Subcutaneous adipose tissue (tissue), 4 donors: ENCODE measurements around the gene STARD10. TPM values are rescaled to one million over a fixed set of nuclear protein-coding genes. Genes with fewer than 3 reads are reported as not detected.

ENCODE experiments used
- total RNA-seq, 4 donors: library from RNA; depleted of rRNA; stranded (reverse); fragments of >200 nt; gene quantifications; one replicate each; pipeline ENCODE4 v1.1.0, GENCODE V29; 2016
- TF ChIP-seq, protein P1 (sequence below): fragments of 450-650 bp; IDR thresholded peaks from one replicate; pipeline ENCODE4 v1.5.1; 2016; ENCODE audit warnings: low read depth, mild to moderate bottlenecking, control low read depth, antibody characterized with exemption, moderate library complexity

Gene STARD10
- total RNA-seq, 4 donors from 2014 or later: 13.4 to 20.2 (median 14.8) TPM

DNA sequence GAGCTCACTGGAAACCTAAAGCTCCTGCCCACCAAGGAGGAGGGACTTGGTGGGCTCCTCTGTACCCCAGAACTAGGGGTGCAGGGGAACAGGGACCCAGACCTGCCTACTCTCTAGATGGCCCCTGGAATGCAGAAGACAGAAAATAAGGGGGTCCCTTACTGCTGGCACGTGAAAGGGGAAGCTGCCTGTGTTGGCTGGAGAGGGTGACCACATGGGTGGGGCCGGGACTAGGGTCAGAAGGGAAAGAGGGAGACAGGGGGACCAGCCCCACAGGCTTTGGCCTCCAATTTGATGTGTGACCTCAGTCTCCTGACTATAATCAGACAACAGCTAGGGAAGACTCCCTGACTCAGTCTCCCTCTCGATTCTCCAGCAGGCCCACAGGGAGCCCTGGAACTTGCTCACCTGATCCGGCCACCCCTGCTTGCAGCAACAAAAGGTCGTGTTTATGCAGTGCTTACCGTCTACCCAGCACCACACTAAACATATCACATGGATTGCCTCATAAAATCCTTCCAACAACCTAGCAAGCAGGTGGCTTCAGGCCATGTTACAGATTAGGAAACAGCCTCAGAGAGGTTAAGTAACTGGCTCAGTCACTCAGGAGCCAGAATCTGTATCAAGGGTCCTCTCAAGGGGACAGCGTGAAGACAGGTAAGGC is 51.9 kb downstream of the STARD10 start:
- TF ChIP-seq, protein P1, sequence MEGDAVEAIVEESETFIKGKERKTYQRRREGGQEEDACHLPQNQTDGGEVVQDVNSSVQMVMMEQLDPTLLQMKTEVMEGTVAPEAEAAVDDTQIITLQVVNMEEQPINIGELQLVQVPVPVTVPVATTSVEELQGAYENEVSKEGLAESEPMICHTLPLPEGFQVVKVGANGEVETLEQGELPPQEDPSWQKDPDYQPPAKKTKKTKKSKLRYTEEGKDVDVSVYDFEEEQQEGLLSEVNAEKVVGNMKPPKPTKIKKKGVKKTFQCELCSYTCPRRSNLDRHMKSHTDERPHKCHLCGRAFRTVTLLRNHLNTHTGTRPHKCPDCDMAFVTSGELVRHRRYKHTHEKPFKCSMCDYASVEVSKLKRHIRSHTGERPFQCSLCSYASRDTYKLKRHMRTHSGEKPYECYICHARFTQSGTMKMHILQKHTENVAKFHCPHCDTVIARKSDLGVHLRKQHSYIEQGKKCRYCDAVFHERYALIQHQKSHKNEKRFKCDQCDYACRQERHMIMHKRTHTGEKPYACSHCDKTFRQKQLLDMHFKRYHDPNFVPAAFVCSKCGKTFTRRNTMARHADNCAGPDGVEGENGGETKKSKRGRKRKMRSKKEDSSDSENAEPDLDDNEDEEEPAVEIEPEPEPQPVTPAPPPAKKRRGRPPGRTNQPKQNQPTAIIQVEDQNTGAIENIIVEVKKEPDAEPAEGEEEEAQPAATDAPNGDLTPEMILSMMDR: no peak

DNA sequence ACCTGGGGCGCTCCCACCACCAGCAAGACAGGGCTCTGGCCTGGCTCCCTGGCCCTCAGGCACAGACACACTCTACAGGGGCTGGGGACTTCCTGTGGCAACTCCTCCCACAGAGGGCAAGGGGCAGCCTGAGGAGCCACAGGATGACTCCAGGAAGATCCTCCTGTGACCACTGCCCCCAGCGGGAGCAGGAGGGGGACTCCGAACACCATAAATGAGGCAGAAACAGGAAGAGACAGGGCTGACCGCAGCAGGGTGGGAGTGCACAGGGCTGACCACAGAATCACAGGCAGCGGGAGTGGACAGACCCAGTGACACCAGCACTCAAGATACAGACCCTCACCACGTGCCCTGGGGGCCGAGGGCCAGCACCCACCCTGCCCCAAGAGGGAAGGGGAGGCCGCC is 52.4 kb downstream of the STARD10 start:
- TF ChIP-seq, protein P1: no peak

DNA sequence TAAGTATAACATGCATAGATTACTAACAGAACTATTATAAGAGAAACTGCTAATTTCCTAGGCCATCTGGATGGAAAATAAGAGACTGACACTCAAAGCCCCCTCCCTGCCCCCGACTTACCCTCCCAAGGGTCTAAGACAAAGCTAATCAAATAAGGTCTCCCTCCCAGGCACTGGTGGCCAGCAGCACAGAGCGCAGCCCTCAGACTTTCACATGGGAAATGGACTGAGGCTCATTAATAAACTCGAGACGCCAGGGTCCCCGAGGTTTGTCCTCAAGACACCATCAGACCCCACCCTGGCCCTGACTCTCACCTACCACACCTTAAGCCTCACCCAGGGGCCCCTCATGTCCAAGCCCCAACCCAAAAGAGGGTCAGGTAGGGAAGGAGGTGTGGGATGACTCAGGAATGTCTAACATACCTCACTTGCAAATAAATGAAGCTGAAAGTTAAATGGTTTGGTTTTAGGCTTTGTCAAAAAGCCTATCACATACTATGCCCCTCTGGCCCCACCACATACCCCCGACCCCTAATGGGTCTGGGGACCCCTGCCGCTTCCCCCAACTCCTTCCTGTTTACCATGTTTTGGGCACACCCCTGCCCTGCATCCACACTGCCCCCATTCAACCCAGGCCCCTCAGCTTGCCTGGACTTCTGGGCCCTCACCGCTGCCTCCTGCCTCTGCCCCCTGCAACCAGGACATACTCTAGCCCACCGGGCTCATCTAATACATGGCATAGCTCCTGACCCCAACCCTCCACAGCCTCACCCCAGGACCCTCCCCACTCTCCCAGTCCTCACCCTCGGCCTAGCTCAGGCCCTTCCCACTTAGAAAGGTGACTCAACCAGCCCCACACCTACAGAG is 53.1 kb downstream of the STARD10 start:
- TF ChIP-seq, protein P1: no peak

DNA sequence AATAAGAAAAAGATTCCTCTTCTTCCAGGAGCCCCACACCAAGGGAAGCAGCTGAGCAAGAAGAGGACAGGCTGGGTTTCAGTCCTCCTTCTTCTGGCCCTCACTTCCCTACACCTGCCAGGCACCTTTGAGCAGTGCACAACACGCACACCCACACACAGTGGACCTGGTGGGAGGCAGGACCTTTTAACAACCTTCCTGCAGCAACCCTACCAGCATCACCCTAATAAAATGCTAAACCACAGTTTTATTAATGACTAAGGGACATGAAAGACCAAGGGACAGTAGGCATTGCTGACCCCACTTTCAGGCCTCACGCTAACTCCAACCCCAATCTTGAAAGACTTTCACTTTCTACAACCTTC is 53.8 kb downstream of the STARD10 start:
- TF ChIP-seq, protein P1: no peak

DNA sequence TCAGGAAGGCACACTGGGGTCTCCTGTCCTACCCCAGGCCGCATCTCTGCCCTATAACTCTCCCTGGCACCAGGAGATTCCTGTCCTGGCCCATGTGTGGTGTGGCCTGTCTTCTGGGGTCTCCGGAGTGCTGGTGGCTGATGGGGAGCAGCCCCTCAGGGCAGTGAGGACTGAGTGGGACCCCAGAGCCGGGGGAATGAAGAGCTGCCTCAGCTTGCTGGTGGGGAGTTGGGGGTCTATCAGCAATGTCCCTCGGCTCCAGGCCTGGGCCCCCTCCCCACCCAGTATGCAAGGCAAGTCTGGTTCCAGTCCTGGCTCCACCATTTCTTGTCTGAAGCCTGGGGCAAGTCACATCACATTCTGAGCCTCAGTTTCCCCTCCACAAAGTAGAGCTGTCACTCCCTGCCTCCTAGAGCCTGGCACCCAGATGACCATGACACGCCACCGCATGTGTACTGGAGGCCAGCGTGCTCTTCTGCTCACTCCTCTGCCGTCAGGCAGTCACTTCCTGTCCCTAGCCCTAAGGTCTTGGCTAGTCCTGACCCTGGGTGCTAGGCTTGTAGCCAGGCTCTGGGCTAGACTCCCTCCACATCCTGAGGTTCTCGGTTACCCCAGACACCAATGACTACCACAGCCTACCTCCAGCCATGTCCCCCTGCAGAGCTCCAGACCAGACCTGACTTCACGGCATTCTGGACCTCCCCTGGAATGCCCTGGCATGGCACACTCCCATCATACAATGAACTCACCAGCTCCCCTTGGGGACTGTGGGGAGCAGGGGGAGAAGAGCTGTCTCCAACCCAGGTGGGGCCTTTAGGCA is 54.4 kb downstream of the STARD10 start:
- TF ChIP-seq, protein P1: no peak

DNA sequence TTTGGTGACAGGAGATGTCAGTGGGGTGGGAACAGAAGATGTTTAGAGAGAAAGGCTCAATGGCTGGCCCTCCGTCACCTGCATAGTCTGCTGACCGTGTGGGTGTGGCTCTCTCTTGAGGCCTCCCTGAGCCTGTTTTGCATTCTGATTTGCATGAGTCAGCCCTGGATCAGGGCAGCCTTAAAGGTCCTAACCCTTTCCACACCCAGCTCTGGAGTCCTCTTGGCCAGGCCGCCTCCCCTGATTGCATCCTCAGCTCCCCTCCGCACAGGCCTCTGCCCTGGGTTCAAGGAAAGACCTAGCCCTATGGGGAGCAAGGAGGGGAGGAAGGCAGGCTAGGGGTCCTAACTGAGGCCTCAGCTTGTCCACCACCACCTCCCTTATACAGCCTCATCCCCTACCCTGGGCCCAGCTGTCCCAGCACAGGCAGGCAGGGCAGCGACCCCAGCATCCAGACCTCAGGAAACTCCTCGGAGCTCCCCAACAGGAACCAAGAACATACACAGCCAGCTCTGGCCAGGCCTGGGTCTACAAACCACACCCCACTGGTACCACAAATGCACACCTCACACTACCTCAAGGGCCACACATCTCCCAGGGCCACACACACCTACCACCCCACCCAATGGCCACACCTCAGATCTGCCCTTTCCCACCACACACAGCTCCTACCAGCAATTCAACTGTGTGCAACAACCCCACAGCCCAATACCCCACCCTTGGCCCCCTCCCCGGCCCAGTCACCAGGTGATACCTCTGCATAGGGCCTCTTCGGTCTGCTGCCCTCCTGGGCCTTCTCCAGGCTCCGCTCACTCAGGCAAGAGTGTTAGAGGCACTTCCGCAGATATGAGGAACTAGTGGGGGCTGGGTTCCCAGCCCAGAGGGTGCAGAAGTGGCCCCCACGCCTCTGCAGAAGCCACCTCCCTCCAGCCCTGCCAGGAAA is 55.4 kb downstream of the STARD10 start:
- TF ChIP-seq, protein P1: no peak
